Measurements from ENCODE around the gene CDK19.

DNA sequence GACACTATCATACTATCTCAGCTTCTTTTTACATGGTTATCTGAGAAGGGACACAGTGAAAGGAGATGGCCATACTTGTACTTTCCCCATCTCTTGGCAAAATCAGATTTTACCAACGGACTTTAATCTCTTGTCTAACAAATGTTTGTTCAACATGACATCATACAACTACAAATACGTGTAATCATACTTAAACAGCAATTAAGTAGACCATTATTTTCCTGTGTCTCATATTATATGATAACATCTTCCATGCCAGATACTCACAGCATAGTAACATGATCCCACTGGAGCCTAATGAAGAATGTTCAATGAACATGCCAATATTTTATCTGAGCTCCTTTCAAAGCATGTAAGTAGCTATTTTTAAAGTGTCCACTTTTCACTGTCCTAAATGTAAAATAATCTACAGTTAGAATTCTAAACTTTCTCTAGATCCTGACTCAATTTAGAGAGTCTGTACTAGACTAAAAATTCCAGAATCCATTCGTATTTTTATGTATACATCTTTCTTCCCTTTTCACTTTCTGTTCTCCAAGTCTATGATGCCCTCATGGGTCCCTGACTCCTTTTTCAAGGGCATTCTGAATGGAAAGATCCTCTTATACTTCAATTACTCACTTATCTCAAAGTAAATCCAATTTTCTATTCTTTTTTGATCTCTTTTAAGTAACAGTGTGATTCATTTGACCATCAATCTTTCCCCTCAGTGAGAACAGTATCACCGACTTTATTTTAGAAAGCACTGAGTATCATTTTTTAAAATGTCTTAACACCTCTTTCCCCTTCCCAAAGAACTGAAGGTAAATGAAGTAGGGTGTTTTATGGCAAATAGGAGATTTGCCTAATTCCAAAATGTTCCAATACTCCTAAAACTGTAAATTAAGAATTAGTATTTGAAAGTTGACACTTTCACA is 133.5 kb downstream of the CDK19 start:
- TF ChIP-seq, protein P1, sequence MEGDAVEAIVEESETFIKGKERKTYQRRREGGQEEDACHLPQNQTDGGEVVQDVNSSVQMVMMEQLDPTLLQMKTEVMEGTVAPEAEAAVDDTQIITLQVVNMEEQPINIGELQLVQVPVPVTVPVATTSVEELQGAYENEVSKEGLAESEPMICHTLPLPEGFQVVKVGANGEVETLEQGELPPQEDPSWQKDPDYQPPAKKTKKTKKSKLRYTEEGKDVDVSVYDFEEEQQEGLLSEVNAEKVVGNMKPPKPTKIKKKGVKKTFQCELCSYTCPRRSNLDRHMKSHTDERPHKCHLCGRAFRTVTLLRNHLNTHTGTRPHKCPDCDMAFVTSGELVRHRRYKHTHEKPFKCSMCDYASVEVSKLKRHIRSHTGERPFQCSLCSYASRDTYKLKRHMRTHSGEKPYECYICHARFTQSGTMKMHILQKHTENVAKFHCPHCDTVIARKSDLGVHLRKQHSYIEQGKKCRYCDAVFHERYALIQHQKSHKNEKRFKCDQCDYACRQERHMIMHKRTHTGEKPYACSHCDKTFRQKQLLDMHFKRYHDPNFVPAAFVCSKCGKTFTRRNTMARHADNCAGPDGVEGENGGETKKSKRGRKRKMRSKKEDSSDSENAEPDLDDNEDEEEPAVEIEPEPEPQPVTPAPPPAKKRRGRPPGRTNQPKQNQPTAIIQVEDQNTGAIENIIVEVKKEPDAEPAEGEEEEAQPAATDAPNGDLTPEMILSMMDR (optimal IDR thresholded peaks at IDR 0.05 in 1 of 3, IDR thresholded peaks at IDR 0.05 in 1 of 3, conservative IDR thresholded peaks at IDR 0.05 in 1 of 3; ENCODE audit: extremely low read depth in 1 of 3, insufficient read depth in 2 of 3, low read length in 3 of 3): no peak
- TF ChIP-seq EZH2 (IDR thresholded peaks at IDR 0.05; ENCODE audit: low read length): no peak
